ENCODE results near the gene NANOGP8. TPM values are rescaled to one million over a fixed set of nuclear protein-coding genes. Genes with fewer than 3 reads are reported as not detected.

The NANOGP8 gene
- polyA plus RNA-seq, 1 donor (not counting 4 experiments of a cell fraction or from before 2014, with no cell fraction given) = not detected

DNA sequence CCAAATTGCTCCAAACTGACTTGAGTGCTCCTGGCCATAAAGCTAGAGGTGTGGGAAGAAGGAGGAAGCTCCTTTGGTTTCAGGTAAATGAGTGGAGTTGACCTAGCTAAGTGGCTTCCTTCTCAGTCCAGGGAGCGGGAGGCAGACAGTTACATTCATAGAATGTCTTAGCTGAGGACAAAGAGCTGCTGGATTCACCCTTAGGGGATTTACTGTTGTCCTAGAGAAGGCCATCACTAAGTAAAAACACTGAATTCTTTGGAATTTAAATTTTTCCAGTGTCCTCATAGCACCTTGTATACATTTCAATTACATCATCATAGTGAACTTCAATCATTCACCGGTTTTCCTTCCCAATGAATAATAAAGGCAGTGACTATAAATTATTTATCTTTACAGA lies 27.3 kb upstream of the NANOGP8 start:
- H3K4me2 ChIP-seq (ENCODE audit: control insufficient read depth, extremely low read depth, insufficient read depth, low read depth, low read length) = no peak overlapping the region
- no peak for FAIRE-seq
- DNase-seq (ENCODE audit: low read depth, low spot score) = no peak
- H3K27ac ChIP-seq (ENCODE audit: control insufficient read depth, insufficient read depth, low read length) = no peak overlapping the region
- no peaks in the 10 kb centered on the region for H4K20me1 ChIP-seq (ENCODE audit: control insufficient read depth, extremely low read depth, insufficient read depth, low read length)
- H3K9ac ChIP-seq (ENCODE audit: control insufficient read depth, extremely low read depth, insufficient read depth, low read length) = no peak overlapping the region
- dilution Hi-C loops (cut with MboI; ENCODE audit: extremely low pct_ligation_motif_present, low sequenced_read_pairs) = no loop called here
- H3K4me1 ChIP-seq (ENCODE audit: control insufficient read depth, extremely low read depth, insufficient read depth, low read length) = no peaks in the 10 kb centered on the region
- TF ChIP-seq, protein P1, sequence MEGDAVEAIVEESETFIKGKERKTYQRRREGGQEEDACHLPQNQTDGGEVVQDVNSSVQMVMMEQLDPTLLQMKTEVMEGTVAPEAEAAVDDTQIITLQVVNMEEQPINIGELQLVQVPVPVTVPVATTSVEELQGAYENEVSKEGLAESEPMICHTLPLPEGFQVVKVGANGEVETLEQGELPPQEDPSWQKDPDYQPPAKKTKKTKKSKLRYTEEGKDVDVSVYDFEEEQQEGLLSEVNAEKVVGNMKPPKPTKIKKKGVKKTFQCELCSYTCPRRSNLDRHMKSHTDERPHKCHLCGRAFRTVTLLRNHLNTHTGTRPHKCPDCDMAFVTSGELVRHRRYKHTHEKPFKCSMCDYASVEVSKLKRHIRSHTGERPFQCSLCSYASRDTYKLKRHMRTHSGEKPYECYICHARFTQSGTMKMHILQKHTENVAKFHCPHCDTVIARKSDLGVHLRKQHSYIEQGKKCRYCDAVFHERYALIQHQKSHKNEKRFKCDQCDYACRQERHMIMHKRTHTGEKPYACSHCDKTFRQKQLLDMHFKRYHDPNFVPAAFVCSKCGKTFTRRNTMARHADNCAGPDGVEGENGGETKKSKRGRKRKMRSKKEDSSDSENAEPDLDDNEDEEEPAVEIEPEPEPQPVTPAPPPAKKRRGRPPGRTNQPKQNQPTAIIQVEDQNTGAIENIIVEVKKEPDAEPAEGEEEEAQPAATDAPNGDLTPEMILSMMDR (optimal IDR thresholded peaks at IDR 0.05 in 1 of 3, IDR thresholded peaks at IDR 0.05 in 1 of 3, conservative IDR thresholded peaks at IDR 0.05 in 1 of 3; ENCODE audit: extremely low read depth in 1 of 3, insufficient read depth in 2 of 3, low read length in 3 of 3) = no peak
- TF ChIP-seq EZH2 (IDR thresholded peaks at IDR 0.05; ENCODE audit: low read length) = no peak
- H3K9me3 ChIP-seq (ENCODE audit: control insufficient read depth, low read depth, low read length) = no peaks in the 10 kb centered on the region
- H3K27me3 ChIP-seq (ENCODE audit: control insufficient read depth, extremely low read depth, insufficient read depth, low read length) = no peaks in the 10 kb centered on the region
- no peak overlapping the region for H2AFZ ChIP-seq (ENCODE audit: control insufficient read depth, low read length)
- H3K36me3 ChIP-seq (ENCODE audit: control insufficient read depth in 2 of 2, extremely low read depth in 1 of 2, insufficient read depth in 2 of 2, low read length in 2 of 2) = no peaks in the 10 kb centered on the region
- H3K4me3 ChIP-seq (ENCODE audit: control insufficient read depth in 2 of 3, extremely low read depth in 1 of 3, insufficient read depth in 2 of 3, low read depth in 1 of 3, low read length in 3 of 3) = no peak overlapping the region
- no peaks in the 10 kb centered on the region for H3K9me1 ChIP-seq (ENCODE audit: control insufficient read depth, extremely low read depth, insufficient read depth, low read length)
- H3K79me2 ChIP-seq (ENCODE audit: control insufficient read depth, insufficient read depth, low read length) = no peaks in the 10 kb centered on the region

DNA sequence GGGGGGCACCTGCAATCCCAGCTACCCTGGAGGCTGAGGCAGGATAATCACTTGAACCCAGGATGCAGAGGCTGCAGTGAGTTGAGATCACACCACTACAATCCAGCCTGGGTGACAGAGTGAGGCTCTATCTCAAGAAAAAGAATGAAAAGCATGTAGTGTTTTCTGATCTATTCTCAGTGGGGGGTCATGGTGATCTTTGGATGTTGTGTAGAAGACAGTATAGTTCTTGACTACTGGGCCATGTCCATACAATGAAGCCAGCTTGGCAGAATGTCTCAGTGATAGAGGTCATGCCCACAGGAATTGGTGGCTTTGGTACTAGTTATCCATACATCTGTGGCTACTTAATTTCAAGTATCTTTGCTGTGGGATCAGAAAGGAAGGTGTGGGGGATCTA lies 26.8 kb upstream of the NANOGP8 start:
- no peaks in the 10 kb centered on the region for H3K9me3 ChIP-seq (ENCODE audit: control insufficient read depth, low read depth, low read length)
- TF ChIP-seq, protein P1 (optimal IDR thresholded peaks at IDR 0.05 in 1 of 3, IDR thresholded peaks at IDR 0.05 in 1 of 3, conservative IDR thresholded peaks at IDR 0.05 in 1 of 3; ENCODE audit: extremely low read depth in 1 of 3, insufficient read depth in 2 of 3, low read length in 3 of 3) = no peak
- TF ChIP-seq EZH2 (IDR thresholded peaks at IDR 0.05; ENCODE audit: low read length) = no peak
- no peak overlapping the region for H2AFZ ChIP-seq (ENCODE audit: control insufficient read depth, low read length)
- FAIRE-seq (no peak), DNase-seq (ENCODE audit: low read depth, low spot score) (no peak)
- H3K79me2 ChIP-seq (ENCODE audit: control insufficient read depth, insufficient read depth, low read length) = no peaks in the 10 kb centered on the region
- H3K4me3 ChIP-seq (ENCODE audit: control insufficient read depth in 2 of 3, extremely low read depth in 1 of 3, insufficient read depth in 2 of 3, low read depth in 1 of 3, low read length in 3 of 3) = no peak overlapping the region
- H3K9me1 ChIP-seq (ENCODE audit: control insufficient read depth, extremely low read depth, insufficient read depth, low read length) = no peaks in the 10 kb centered on the region
- no peaks in the 10 kb centered on the region for H3K27me3 ChIP-seq (ENCODE audit: control insufficient read depth, extremely low read depth, insufficient read depth, low read length)
- no peak overlapping the region for H3K4me2 ChIP-seq (ENCODE audit: control insufficient read depth, extremely low read depth, insufficient read depth, low read depth, low read length)
- H3K9ac ChIP-seq (ENCODE audit: control insufficient read depth, extremely low read depth, insufficient read depth, low read length) = no peak overlapping the region
- dilution Hi-C loops (cut with MboI; ENCODE audit: extremely low pct_ligation_motif_present, low sequenced_read_pairs) = no loop called here
- no peaks in the 10 kb centered on the region for H3K36me3 ChIP-seq (ENCODE audit: control insufficient read depth in 2 of 2, extremely low read depth in 1 of 2, insufficient read depth in 2 of 2, low read length in 2 of 2)
- no peaks in the 10 kb centered on the region for H4K20me1 ChIP-seq (ENCODE audit: control insufficient read depth, extremely low read depth, insufficient read depth, low read length)
- no peak overlapping the region for H3K27ac ChIP-seq (ENCODE audit: control insufficient read depth, insufficient read depth, low read length)
- no peaks in the 10 kb centered on the region for H3K4me1 ChIP-seq (ENCODE audit: control insufficient read depth, extremely low read depth, insufficient read depth, low read length)

Data from keratinocyte (primary cell).